Amygdala (tissue), 56 donors: ENCODE results near the gene HAAO.
"Not testable (repeated sequence)": the region's sequence is repeated elsewhere in the genome, so short reads cannot be mapped to it uniquely, and the experiment has no call there.

Experiments used
- DNase-seq, 56 donors: peaks; one replicate each; lab custom pipeline; 2025; lab: John Stamatoyannopoulos, UW

HAAO gene

GRCh38 chr2:42792583-42793333 is at the start of gene HAAO:
TSS of gene HAAO (minus strand) at chr2:42792583. CDS start at chr2:42792536, 47 bp downstream.
- peak in 4 of 56 donors; percentile 18 to 31 (median 22) for DNase-seq

GRCh38 chr2:42841344-42841743 is 49.0 kb upstream of the HAAO start:
- no peak for DNase-seq

- DNase-seq: no peak
Observed at GRCh38 chr2:42840760-42841159, 48.4 kb upstream of the HAAO start.

GRCh38 chr2:42839809-42840501 is 47.6 kb upstream of the HAAO start:
- no peak for DNase-seq

GRCh38 chr2:42838133-42838532 is 45.8 kb upstream of the HAAO start:
- DNase-seq: no peak

- DNase-seq: no peak
Observed at GRCh38 chr2:42835577-42836371, 43.4 kb upstream of the HAAO start.

GRCh38 chr2:42834161-42834560 is 41.8 kb upstream of the HAAO start:
- no peak for DNase-seq

GRCh38 chr2:42832289-42832634 is 39.9 kb upstream of the HAAO start:
- no peak for DNase-seq

GRCh38 chr2:42831575-42832288 is 39.3 kb upstream of the HAAO start:
- not testable (repeated sequence) for DNase-seq

- DNase-seq: no peak
Observed at GRCh38 chr2:42830922-42831574, 38.7 kb upstream of the HAAO start.

GRCh38 chr2:42829671-42830440 is 37.5 kb upstream of the HAAO start:
- no peak for DNase-seq

GRCh38 chr2:42828487-42829425 is 36.4 kb upstream of the HAAO start:
- peak in 45 of 56 donors; percentile 5 to 70 (median 34) for DNase-seq

- peak; percentile 29 to 95 (median 75) for DNase-seq
Observed at GRCh38 chr2:42827647-42828486, 35.5 kb upstream of the HAAO start.

GRCh38 chr2:42826231-42826630 is 33.8 kb upstream of the HAAO start:
- DNase-seq: no peak

GRCh38 chr2:42824454-42824807 is 32.0 kb upstream of the HAAO start:
- no peak for DNase-seq

- DNase-seq: no peak
Observed at GRCh38 chr2:42823744-42824453, 31.5 kb upstream of the HAAO start.

- DNase-seq: no peak
Observed at GRCh38 chr2:42819160-42819559, 26.8 kb upstream of the HAAO start.
